Kidney (tissue), 14 donors: ENCODE data around the gene CUX1. TPM values are rescaled to one million over a fixed set of nuclear protein-coding genes. Genes with fewer than 3 reads are reported as not detected.

Experiments
- DNase-seq, 5 donors: peaks; one replicate each; pipeline ENCODE4 v3.0.0-alpha.2; 2013 to 2020
- FAIRE-seq: peaks from 2 replicates; lab custom pipeline; 2012; peaks lifted over from hg19 to GRCh38; lab: Jason Lieb, UNC
- H3K27ac ChIP-seq, 2 donors: one replicate each; pipeline ENCODE4 v1.7.0; 2013; ENCODE audit warnings: low read depth in 2 of 2, low read length in 2 of 2, inconsistent platforms in 1 of 2
- H3K27me3 ChIP-seq: one replicate; pipeline ENCODE4 v1.7.1; 2013; ENCODE audit warnings: low read length, inconsistent platforms; ENCODE audit not compliant: control insufficient read depth, insufficient read depth
- H3K36me3 ChIP-seq, 3 donors: one replicate each; pipeline versions ENCODE4 v1.7.0 to v1.7.1; 2013; ENCODE audit warnings: low read length in 3 of 3, control low read depth in 1 of 3, inconsistent platforms in 1 of 3; ENCODE audit not compliant: insufficient read depth in 3 of 3, control insufficient read depth in 2 of 3
- H3K4me1 ChIP-seq, 3 donors: one replicate each; pipeline versions ENCODE4 v1.7.0 to v1.7.1; 2013; ENCODE audit warnings: low read length in 3 of 3, inconsistent platforms in 1 of 3, low read depth in 1 of 3; ENCODE audit not compliant: control insufficient read depth in 2 of 3, insufficient read depth in 2 of 3
- H3K4me3 ChIP-seq, 3 donors: one replicate each; pipeline versions ENCODE4 v1.7.0 to v1.8.1; 2013; ENCODE audit warnings: low read length in 3 of 3, control low read depth in 1 of 3, inconsistent platforms in 1 of 3
- H3K9ac ChIP-seq, 3 donors: one replicate each; pipeline versions ENCODE4 v1.7.0 to v1.7.1; 2013; ENCODE audit warnings: low read length in 3 of 3, control low read depth in 1 of 3, inconsistent platforms in 1 of 3
- H3K9me3 ChIP-seq, 3 donors: one replicate each; pipeline versions ENCODE4 v1.7.0 to v1.7.1; 2013; ENCODE audit warnings: low read length in 3 of 3, control low read depth in 1 of 3, inconsistent platforms in 1 of 3; ENCODE audit not compliant: control insufficient read depth in 2 of 3, insufficient read depth in 1 of 3
- intact Hi-C: fragments of 100-400 bp; cut with DNase I; formaldehyde crosslinking; loops from one replicate; pipeline ENCODE4 v1.11.1; 2022
- polyA plus RNA-seq: library from polyadenylated mRNA; stranded (reverse); fragments of 350-450 nt; fragmentation: Illumina TruSeq; extraction: RNeasy Lipid Tissue Mini Kit (QIAGEN cat#74804); gene quantifications from one replicate; pipeline ENCODE4 v1.2.3, GENCODE V29; 2014; ENCODE audit warnings: low read depth, low replicate concordance; ENCODE audit not compliant: insufficient read depth
- total RNA-seq: library from RNA; stranded (reverse); fragmentation: NEBNext Ultra II Directional; extraction: Animal tissue kit (Norgen Biotek cat#: 25700); gene quantifications from one replicate; pipeline ENCODE4 v1.2.1, GENCODE V29; 2021
- TF ChIP-seq, protein P1 (sequence below): IDR thresholded peaks from 3 replicates; pipeline ENCODE4 v1.5.1; 2012; ENCODE audit warnings: mild to moderate bottlenecking, moderate library complexity, borderline replicate concordance; ENCODE audit not compliant: insufficient read depth; ENCODE audit errors: extremely low read depth
- donor health status: control.
- donor health status: control.
- donor health status: control.
- donor health status: control.
- donor health status: control.
- donor health status: DM: yes; HTN: yes; CAD: no.
- donor health status: Normal renal cell carcinoma (clear cell type).

The CUX1 gene
- total and polyA plus RNA-seq, 2 donors from 2014 or later = 71.4 to 126 TPM

GRCh38 chr7:101922631-101923601 is 105.5 kb downstream of the CUX1 start:
- Histone ChIP-seq H3K27ac (no peak overlapping the region), H3K9ac (no peak overlapping the region)
- DNase-seq = peak in 1 of 5 donors; percentile 57

GRCh38 chr7:101923602-101923985 is 106.2 kb downstream of the CUX1 start:
- Histone ChIP-seq H3K27ac (no peak overlapping the region), H3K4me1 (peaks cover 0 to 36% (median 7%) of the 10 kb centered on the region in 3 donors)

More at GRCh38 chr7:101922631-101923601, 105.5 kb downstream of the CUX1 start:
- Histone ChIP-seq H3K36me3 (peaks cover 0 to 5% (median 3%) of the 10 kb centered on the region in 3 donors), H3K27me3 (no peaks in the 10 kb centered on the region), H3K9me3 (no peaks in the 10 kb centered on the region), H3K4me1 (peaks cover 0 to 33% (median 7%) of the 10 kb centered on the region in 3 donors), H3K4me3 (no peak overlapping the region)
- intact Hi-C loops = no loop called here
- TF ChIP-seq, protein P1, sequence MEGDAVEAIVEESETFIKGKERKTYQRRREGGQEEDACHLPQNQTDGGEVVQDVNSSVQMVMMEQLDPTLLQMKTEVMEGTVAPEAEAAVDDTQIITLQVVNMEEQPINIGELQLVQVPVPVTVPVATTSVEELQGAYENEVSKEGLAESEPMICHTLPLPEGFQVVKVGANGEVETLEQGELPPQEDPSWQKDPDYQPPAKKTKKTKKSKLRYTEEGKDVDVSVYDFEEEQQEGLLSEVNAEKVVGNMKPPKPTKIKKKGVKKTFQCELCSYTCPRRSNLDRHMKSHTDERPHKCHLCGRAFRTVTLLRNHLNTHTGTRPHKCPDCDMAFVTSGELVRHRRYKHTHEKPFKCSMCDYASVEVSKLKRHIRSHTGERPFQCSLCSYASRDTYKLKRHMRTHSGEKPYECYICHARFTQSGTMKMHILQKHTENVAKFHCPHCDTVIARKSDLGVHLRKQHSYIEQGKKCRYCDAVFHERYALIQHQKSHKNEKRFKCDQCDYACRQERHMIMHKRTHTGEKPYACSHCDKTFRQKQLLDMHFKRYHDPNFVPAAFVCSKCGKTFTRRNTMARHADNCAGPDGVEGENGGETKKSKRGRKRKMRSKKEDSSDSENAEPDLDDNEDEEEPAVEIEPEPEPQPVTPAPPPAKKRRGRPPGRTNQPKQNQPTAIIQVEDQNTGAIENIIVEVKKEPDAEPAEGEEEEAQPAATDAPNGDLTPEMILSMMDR = no peak
- FAIRE-seq = no peak

DNA sequence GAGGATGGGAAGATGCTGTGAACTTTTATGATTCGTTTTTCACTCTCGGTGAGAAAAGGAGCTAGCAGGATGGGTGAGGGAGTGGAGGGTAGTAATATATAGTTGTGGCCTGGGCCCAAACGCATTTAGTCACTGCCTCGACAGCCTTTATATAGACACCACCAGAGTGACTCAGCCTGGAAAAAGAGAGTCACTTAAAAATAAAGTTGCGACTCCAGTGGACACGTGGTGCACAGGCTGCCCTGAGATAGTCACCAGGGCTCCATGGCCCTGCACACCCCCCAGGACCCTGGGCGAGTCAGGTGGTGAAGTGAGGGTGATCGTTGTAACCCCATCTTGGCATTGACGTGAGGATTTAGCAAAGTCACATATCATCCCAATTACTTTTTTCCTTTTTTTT is 106.7 kb downstream of the CUX1 start:
- DNase-seq (no peak), FAIRE-seq (no peak)
- peaks cover 0 to 1% (median 0%) of the 10 kb centered on the region in 3 donors for H3K36me3 ChIP-seq
- intact Hi-C loops = no loop called here
- H3K27me3 ChIP-seq = no peaks in the 10 kb centered on the region
- peaks cover 0 to 36% (median 5%) of the 10 kb centered on the region in 3 donors for H3K4me1 ChIP-seq
- no peak overlapping the region for H3K9ac ChIP-seq
- no peak overlapping the region for H3K27ac ChIP-seq
- H3K9me3 ChIP-seq = no peaks in the 10 kb centered on the region
- no peak overlapping the region for H3K4me3 ChIP-seq
- TF ChIP-seq, protein P1 = no peak

More at GRCh38 chr7:101923602-101923985, 106.2 kb downstream of the CUX1 start:
- no peak for DNase-seq
- H3K36me3 ChIP-seq = peaks cover 0 to 3% (median under 1%) of the 10 kb centered on the region in 3 donors
- H3K27me3 ChIP-seq = no peaks in the 10 kb centered on the region
- no peak overlapping the region for H3K9ac ChIP-seq
- H3K9me3 ChIP-seq = no peaks in the 10 kb centered on the region
- FAIRE-seq = no peak
- no peak overlapping the region for H3K4me3 ChIP-seq
- TF ChIP-seq, protein P1 = no peak
- intact Hi-C loops = no loop called here
